Effector CD4-positive, alpha-beta T cell (primary cell): ENCODE results near the gene GLRX2.

ENCODE experiments used
- DNase-seq: peaks from one replicate; pipeline ENCODE4 v3.0.0-alpha.2; 2020

GLRX2 gene

GRCh38 chr1:193111641-193112090, 6.5 kb upstream of the GLRX2 start:
- no peak for DNase-seq

GRCh38 chr1:193110864-193111263, 5.7 kb upstream of the GLRX2 start:
- DNase-seq: no peak

- DNase-seq: no peak
Measured at GRCh38 chr1:193110246-193110645, 5.0 kb upstream of the GLRX2 start.

- no peak for DNase-seq
Measured at GRCh38 chr1:193109619-193110018, 4.4 kb upstream of the GLRX2 start.

GRCh38 chr1:193108471-193108870, 3.3 kb upstream of the GLRX2 start:
- no peak for DNase-seq

GRCh38 chr1:193105821-193106177, 585 bp upstream of the GLRX2 start:
- DNase-seq: no peak

GRCh38 chr1:193104502-193104906, 710 bp downstream of the GLRX2 start:
- DNase-seq: no peak

- DNase-seq: no peak
Measured at GRCh38 chr1:193103759-193104501, 1.3 kb downstream of the GLRX2 start.

GRCh38 chr1:193102662-193103061, 2.6 kb downstream of the GLRX2 start:
- no peak for DNase-seq

GRCh38 chr1:193094112-193094511, 11.1 kb downstream of the GLRX2 start:
- DNase-seq: no peak

- DNase-seq: no peak
Measured at GRCh38 chr1:193090865-193091264, 14.3 kb downstream of the GLRX2 start.

- DNase-seq: no peak
Measured at GRCh38 chr1:193087893-193088292, 17.3 kb downstream of the GLRX2 start.

- DNase-seq: no peak
Measured at GRCh38 chr1:193086342-193086741, 18.9 kb downstream of the GLRX2 start.

GRCh38 chr1:193085263-193085662, 20.0 kb downstream of the GLRX2 start:
- DNase-seq: no peak

- no peak for DNase-seq
Measured at GRCh38 chr1:193083365-193084088, 21.7 kb downstream of the GLRX2 start.

GRCh38 chr1:193079187-193079586, 26.0 kb downstream of the GLRX2 start:
- no peak for DNase-seq

- no peak for DNase-seq
Measured at GRCh38 chr1:193077991-193078390, 27.2 kb downstream of the GLRX2 start.

- DNase-seq: no peak
Measured at GRCh38 chr1:193070942-193071341, 34.3 kb downstream of the GLRX2 start.

GRCh38 chr1:193070386-193070753, 34.8 kb downstream of the GLRX2 start:
- DNase-seq: no peak

- no peak for DNase-seq
Measured at GRCh38 chr1:193069748-193070385, 35.3 kb downstream of the GLRX2 start.

GRCh38 chr1:193068013-193068412, 37.2 kb downstream of the GLRX2 start:
- no peak for DNase-seq

GRCh38 chr1:193066606-193067005, 38.6 kb downstream of the GLRX2 start:
- no peak for DNase-seq

- no peak for DNase-seq
Measured at GRCh38 chr1:193065954-193066353, 39.3 kb downstream of the GLRX2 start.
